ENCODE data around the gene CNMD.

Gene CNMD

GRCh38 chr13:52783943-52784342 lies 44.3 kb upstream of the CNMD start:
- H3K9me3 ChIP-seq (ENCODE audit: insufficient read depth, low read length, severe bottlenecking): no peaks in the 10 kb centered on the region
- ATAC-seq (ENCODE audit: insufficient read depth, low read depth): no peak
- no peaks in the 10 kb centered on the region for H3K79me2 ChIP-seq (ENCODE audit: insufficient read depth, low read length)
- H2AFZ ChIP-seq (ENCODE audit: low read depth, low read length): no peak overlapping the region
- no peak overlapping the region for H3K4me3 ChIP-seq (ENCODE audit: low read depth in 1 of 2, low read length in 2 of 2)
- no peaks in the 10 kb centered on the region for H4K20me1 ChIP-seq (ENCODE audit: insufficient read depth, low read length)
- peaks cover 4% of the 10 kb centered on the region for H3K27me3 ChIP-seq (ENCODE audit: insufficient read depth, low read length, poor library complexity)
- H3K4me2 ChIP-seq (ENCODE audit: insufficient read depth, low read length): no peak overlapping the region
- no peak overlapping the region for H3K27ac ChIP-seq (ENCODE audit: low read length)
- H3K9ac ChIP-seq (ENCODE audit: low read depth, low read length): no peak overlapping the region
- TF ChIP-seq EZH2 (IDR thresholded peaks at IDR 0.05; ENCODE audit: borderline replicate concordance, low read depth, low read length, severe bottlenecking): no peak
- H3K4me1 ChIP-seq (ENCODE audit: insufficient read depth, low read length): peaks cover 7% of the 10 kb centered on the region
- DNase-seq: no peak
- H3K36me3 ChIP-seq (ENCODE audit: insufficient read depth, low read length): no peaks in the 10 kb centered on the region

GRCh38 chr13:52782471-52783448 lies 43.1 kb upstream of the CNMD start:
- H3K4me3 ChIP-seq (ENCODE audit: low read depth in 1 of 2, low read length in 2 of 2): no peak overlapping the region
- H3K4me2 ChIP-seq (ENCODE audit: insufficient read depth, low read length): no peak overlapping the region
- no peaks in the 10 kb centered on the region for H4K20me1 ChIP-seq (ENCODE audit: insufficient read depth, low read length)
- H3K9ac ChIP-seq (ENCODE audit: low read depth, low read length): no peak overlapping the region
- DNase-seq (no peak), ATAC-seq (ENCODE audit: insufficient read depth, low read depth) (no peak)
- H3K36me3 ChIP-seq (ENCODE audit: insufficient read depth, low read length): no peaks in the 10 kb centered on the region
- no peaks in the 10 kb centered on the region for H3K27me3 ChIP-seq (ENCODE audit: insufficient read depth, low read length, poor library complexity)
- H3K4me1 ChIP-seq (ENCODE audit: insufficient read depth, low read length): peaks cover 7% of the 10 kb centered on the region
- no peak overlapping the region for H2AFZ ChIP-seq (ENCODE audit: low read depth, low read length)
- no peak for TF ChIP-seq CTCF (IDR thresholded peaks at IDR 0.05; ENCODE audit: borderline replicate concordance, extremely low read depth, low read length, poor library complexity, severe bottlenecking)
- no peak overlapping the region for H3K27ac ChIP-seq (ENCODE audit: low read length)
- H3K9me3 ChIP-seq (ENCODE audit: insufficient read depth, low read length, severe bottlenecking): no peaks in the 10 kb centered on the region
- no peaks in the 10 kb centered on the region for H3K79me2 ChIP-seq (ENCODE audit: insufficient read depth, low read length)

- H3K27ac ChIP-seq (ENCODE audit: low read length): no peak overlapping the region
- DNase-seq (no peak), ATAC-seq (ENCODE audit: insufficient read depth, low read depth) (no peak)
- H3K27me3 ChIP-seq (ENCODE audit: insufficient read depth, low read length, poor library complexity): no peaks in the 10 kb centered on the region
- no peaks in the 10 kb centered on the region for H3K36me3 ChIP-seq (ENCODE audit: insufficient read depth, low read length)
- H2AFZ ChIP-seq (ENCODE audit: low read depth, low read length): no peak overlapping the region
- no peak overlapping the region for H3K9ac ChIP-seq (ENCODE audit: low read depth, low read length)
- no peak overlapping the region for H3K4me3 ChIP-seq (ENCODE audit: low read depth in 1 of 2, low read length in 2 of 2)
- H3K79me2 ChIP-seq (ENCODE audit: insufficient read depth, low read length): no peaks in the 10 kb centered on the region
- H3K4me2 ChIP-seq (ENCODE audit: insufficient read depth, low read length): no peak overlapping the region
- no peak for TF ChIP-seq CTCF (IDR thresholded peaks at IDR 0.05; ENCODE audit: borderline replicate concordance, extremely low read depth, low read length, poor library complexity, severe bottlenecking)
- no peak for TF ChIP-seq EZH2 (IDR thresholded peaks at IDR 0.05; ENCODE audit: borderline replicate concordance, low read depth, low read length, severe bottlenecking)
- H3K4me1 ChIP-seq (ENCODE audit: insufficient read depth, low read length): peaks cover 7% of the 10 kb centered on the region
- H4K20me1 ChIP-seq (ENCODE audit: insufficient read depth, low read length): no peaks in the 10 kb centered on the region
- H3K9me3 ChIP-seq (ENCODE audit: insufficient read depth, low read length, severe bottlenecking): no peaks in the 10 kb centered on the region
Measured at GRCh38 chr13:52780611-52781010, 41.0 kb upstream of the CNMD start.

- no peak overlapping the region for H2AFZ ChIP-seq (ENCODE audit: low read depth, low read length)
Measured at GRCh38 chr13:52780092-52780491, 40.5 kb upstream of the CNMD start.

More at GRCh38 chr13:52780092-52780491, 40.5 kb upstream of the CNMD start:
- Histone ChIP-seq H4K20me1 (ENCODE audit: insufficient read depth, low read length) (no peaks in the 10 kb centered on the region), H3K27ac (ENCODE audit: low read length) (no peak overlapping the region), H3K36me3 (ENCODE audit: insufficient read depth, low read length) (no peaks in the 10 kb centered on the region), H3K79me2 (ENCODE audit: insufficient read depth, low read length) (no peaks in the 10 kb centered on the region), H3K9ac (ENCODE audit: low read depth, low read length) (no peak overlapping the region), H3K27me3 (ENCODE audit: insufficient read depth, low read length, poor library complexity) (no peaks in the 10 kb centered on the region), H3K4me1 (ENCODE audit: insufficient read depth, low read length) (peaks cover 7% of the 10 kb centered on the region), H3K4me3 (ENCODE audit: low read depth in 1 of 2, low read length in 2 of 2) (no peak overlapping the region), H3K9me3 (ENCODE audit: insufficient read depth, low read length, severe bottlenecking) (no peaks in the 10 kb centered on the region), H3K4me2 (ENCODE audit: insufficient read depth, low read length) (no peak overlapping the region)
- DNase-seq: peak; percentile 26
- peak; percentile 81 for ATAC-seq (ENCODE audit: insufficient read depth, low read depth)
- TF ChIP-seq EZH2 (IDR thresholded peaks at IDR 0.05; ENCODE audit: borderline replicate concordance, low read depth, low read length, severe bottlenecking): no peak
- no peak for TF ChIP-seq CTCF (IDR thresholded peaks at IDR 0.05; ENCODE audit: borderline replicate concordance, extremely low read depth, low read length, poor library complexity, severe bottlenecking)

Data from DND-41 (cell line).